ENCODE results near the gene RNU6-1.

RNU6-1 gene

DNA sequence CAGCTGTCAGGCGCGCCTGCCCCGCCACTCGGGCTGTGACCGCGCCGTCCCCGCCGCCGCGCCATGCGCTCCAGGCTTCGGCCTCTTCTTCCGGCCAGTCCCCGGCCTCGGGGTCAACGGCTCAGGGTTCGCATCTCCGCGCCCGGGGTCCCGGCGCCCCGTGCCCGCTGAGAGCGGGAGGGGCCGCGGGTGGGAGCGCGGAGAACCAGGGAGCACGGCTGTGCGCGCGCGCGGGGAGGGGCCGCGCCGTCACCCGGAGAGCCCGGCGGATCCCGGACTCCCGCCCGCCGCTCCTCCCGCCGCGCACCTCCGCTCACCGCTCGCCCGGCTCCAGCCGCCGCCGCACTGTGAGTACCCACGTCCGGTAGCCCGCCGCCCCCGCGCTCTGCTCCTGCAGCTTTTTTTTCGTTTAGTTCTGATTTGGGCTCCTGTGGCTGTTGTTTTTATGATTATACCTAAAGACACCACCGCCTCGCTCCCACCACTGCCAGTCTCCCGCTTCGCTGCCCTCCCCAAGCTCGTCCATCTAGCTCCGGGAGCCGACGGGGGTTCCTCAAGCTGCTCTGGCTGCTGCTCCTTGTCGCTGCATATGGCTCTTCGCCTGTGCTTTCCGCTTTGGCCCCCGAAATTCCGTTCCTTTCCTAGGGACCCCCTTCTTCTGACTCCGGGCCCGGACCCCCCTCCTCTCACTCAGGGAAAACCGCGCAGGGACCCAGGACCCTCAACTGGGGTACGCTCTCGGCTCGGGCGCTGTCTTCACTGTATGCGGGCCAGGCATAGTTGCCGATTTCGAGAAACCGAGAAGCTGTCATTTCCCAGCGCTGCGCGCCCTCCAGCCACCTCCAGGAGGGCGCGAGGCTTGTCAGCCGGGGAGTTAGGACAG is 16.3 kb downstream of the RNU6-1 start (continued):
- TF ChIP-seq ZNF169 (tag by site-specific recombination; IDR thresholded peaks at IDR 0.05) (no peak), SETDB1 (IDR thresholded peaks at IDR 0.05; ENCODE audit: insufficient read length, low read length) (no peak), OSR2 (tag by site-specific recombination; IDR thresholded peaks at IDR 0.05) (no peak; the same call in 1 of the 2 replicates), ZNF48 (tag by site-specific recombination; IDR thresholded peaks at IDR 0.05) (no peak), KLF1 (tag by site-specific recombination; IDR thresholded peaks at IDR 0.05) (no peak), ZNF560 (tag by site-specific recombination; IDR thresholded peaks at IDR 0.05; ENCODE audit: borderline replicate concordance) (no peak), ZNF654 (tag by site-specific recombination; IDR thresholded peaks at IDR 0.05; ENCODE audit: low read depth) (no peak), GLI4 (tag by site-specific recombination; IDR thresholded peaks at IDR 0.05) (no peak), ZNF549 (tag by site-specific recombination; IDR thresholded peaks at IDR 0.05) (no peak), ZNF626 (tag by site-specific recombination; IDR thresholded peaks at IDR 0.05) (no peak), TRIM28 (IDR thresholded peaks at IDR 0.05; ENCODE audit: borderline replicate concordance, low read length) (no peak), ZNF791 (tag by site-specific recombination; IDR thresholded peaks at IDR 0.05) (no peak), ZBTB17 (tag by site-specific recombination; IDR thresholded peaks at IDR 0.05) (peak; percentile 98), ZNF555 (tag by site-specific recombination; conservative IDR thresholded peaks at IDR 0.05) (no peak), ZBTB8A (tag by site-specific recombination; IDR thresholded peaks at IDR 0.05) (peak; percentile 77), IKZF3 (tag by site-specific recombination; IDR thresholded peaks at IDR 0.05) (peak; percentile 52; the same call in 1 of the 2 replicates), ZNF529 (tag by site-specific recombination; IDR thresholded peaks at IDR 0.05; ENCODE audit: insufficient replicate concordance) (no peak), ZNF146 (tag by site-specific recombination; IDR thresholded peaks at IDR 0.05) (no peak), GFI1B (tag by site-specific recombination; IDR thresholded peaks at IDR 0.05) (no peak), KLF9 (tag by site-specific recombination; IDR thresholded peaks at IDR 0.05; ENCODE audit: low read depth) (no peak), ZNF132 (tag by site-specific recombination; IDR thresholded peaks at IDR 0.05; ENCODE audit: borderline replicate concordance) (no peak), ZIC2 (tag by site-specific recombination; IDR thresholded peaks at IDR 0.05) (peak; percentile 57)
- TF ChIP-seq, protein P1, sequence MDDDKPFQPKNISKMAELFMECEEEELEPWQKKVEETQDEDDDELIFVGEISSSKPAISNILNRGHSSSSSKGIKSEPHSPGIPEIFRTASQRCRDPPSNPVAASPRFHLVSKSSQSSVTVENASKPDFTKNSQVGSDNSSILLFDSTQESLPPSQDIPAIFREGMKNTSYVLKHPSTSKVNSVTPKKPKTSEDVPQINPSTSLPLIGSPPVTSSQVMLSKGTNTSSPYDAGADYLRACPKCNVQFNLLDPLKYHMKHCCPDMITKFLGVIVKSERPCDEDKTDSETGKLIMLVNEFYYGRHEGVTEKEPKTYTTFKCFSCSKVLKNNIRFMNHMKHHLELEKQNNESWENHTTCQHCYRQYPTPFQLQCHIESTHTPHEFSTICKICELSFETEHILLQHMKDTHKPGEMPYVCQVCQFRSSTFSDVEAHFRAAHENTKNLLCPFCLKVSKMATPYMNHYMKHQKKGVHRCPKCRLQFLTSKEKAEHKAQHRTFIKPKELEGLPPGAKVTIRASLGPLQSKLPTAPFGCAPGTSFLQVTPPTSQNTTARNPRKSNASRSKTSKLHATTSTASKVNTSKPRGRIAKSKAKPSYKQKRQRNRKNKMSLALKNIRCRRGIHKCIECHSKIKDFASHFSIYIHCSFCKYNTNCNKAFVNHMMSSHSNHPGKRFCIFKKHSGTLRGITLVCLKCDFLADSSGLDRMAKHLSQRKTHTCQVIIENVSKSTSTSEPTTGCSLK (tag by site-specific recombination; IDR thresholded peaks at IDR 0.05): no peak
- TF ChIP-seq, protein P2, sequence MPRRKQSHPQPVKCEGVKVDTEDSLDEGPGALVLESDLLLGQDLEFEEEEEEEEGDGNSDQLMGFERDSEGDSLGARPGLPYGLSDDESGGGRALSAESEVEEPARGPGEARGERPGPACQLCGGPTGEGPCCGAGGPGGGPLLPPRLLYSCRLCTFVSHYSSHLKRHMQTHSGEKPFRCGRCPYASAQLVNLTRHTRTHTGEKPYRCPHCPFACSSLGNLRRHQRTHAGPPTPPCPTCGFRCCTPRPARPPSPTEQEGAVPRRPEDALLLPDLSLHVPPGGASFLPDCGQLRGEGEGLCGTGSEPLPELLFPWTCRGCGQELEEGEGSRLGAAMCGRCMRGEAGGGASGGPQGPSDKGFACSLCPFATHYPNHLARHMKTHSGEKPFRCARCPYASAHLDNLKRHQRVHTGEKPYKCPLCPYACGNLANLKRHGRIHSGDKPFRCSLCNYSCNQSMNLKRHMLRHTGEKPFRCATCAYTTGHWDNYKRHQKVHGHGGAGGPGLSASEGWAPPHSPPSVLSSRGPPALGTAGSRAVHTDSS (tag by site-specific recombination; IDR thresholded peaks at IDR 0.05): no peak
- TF ChIP-seq, protein P3, sequence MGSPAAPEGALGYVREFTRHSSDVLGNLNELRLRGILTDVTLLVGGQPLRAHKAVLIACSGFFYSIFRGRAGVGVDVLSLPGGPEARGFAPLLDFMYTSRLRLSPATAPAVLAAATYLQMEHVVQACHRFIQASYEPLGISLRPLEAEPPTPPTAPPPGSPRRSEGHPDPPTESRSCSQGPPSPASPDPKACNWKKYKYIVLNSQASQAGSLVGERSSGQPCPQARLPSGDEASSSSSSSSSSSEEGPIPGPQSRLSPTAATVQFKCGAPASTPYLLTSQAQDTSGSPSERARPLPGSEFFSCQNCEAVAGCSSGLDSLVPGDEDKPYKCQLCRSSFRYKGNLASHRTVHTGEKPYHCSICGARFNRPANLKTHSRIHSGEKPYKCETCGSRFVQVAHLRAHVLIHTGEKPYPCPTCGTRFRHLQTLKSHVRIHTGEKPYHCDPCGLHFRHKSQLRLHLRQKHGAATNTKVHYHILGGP (tag by site-specific recombination; IDR thresholded peaks at IDR 0.05): no peak
- TF ChIP-seq, protein P4, sequence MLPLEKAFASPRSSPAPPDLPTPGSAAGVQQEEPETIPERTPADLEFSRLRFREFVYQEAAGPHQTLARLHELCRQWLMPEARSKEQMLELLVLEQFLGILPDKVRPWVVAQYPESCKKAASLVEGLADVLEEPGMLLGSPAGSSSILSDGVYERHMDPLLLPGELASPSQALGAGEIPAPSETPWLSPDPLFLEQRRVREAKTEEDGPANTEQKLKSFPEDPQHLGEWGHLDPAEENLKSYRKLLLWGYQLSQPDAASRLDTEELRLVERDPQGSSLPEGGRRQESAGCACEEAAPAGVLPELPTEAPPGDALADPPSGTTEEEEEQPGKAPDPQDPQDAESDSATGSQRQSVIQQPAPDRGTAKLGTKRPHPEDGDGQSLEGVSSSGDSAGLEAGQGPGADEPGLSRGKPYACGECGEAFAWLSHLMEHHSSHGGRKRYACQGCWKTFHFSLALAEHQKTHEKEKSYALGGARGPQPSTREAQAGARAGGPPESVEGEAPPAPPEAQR (tag by site-specific recombination; IDR thresholded peaks at IDR 0.05): no peak
- TF ChIP-seq, protein P5, sequence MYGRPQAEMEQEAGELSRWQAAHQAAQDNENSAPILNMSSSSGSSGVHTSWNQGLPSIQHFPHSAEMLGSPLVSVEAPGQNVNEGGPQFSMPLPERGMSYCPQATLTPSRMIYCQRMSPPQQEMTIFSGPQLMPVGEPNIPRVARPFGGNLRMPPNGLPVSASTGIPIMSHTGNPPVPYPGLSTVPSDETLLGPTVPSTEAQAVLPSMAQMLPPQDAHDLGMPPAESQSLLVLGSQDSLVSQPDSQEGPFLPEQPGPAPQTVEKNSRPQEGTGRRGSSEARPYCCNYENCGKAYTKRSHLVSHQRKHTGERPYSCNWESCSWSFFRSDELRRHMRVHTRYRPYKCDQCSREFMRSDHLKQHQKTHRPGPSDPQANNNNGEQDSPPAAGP (tag by site-specific recombination; IDR thresholded peaks at IDR 0.05): no peak

Data from HEK293 (cell line).